A549 (cell line): ENCODE results near the gene THUMPD1. TPM values are rescaled to one million over a fixed set of nuclear protein-coding genes. Genes with fewer than 3 reads are reported as not detected.

Source experiments
- ATAC-seq, 2 experiments: fragments of 200-7000 bp in 1 of 2; fragments of >200 bp in 1 of 2; cut with Nextera tagmentation in 1 of 2; cut with Tn5 transposase in 1 of 2; 3 replicates each; pipeline versions ENCODE4 v1.8.0 to v1.9.1; 2018 to 2020; ENCODE audit warnings: mild to moderate bottlenecking in 1 of 2, moderate library complexity in 1 of 2
- CTCF ChIA-PET: fragments of 300-600 bp; sonication (Branson Sonifier 250); formaldehyde crosslinking; extraction: SDS; loops from one replicate; lab custom pipeline; 2021; ENCODE audit warnings: antibody characterized with exemption, inconsistent platforms; lab: Yijun Ruan, JAX
- POLR2A ChIA-PET: fragments of 350-600 bp; formaldehyde crosslinking; extraction: SDS; loops from one replicate; lab custom pipeline; 2021; ENCODE audit warnings: antibody characterized with exemption, inconsistent platforms; lab: Yijun Ruan, JAX
- DNase-seq, 2 experiments: peaks; one replicate each; pipeline versions ENCODE4 v3.0.0 to v3.0.0-alpha.2; 2011 to 2016; ENCODE audit warnings: low read depth in 1 of 2, low spot score in 1 of 2
- FAIRE-seq: peaks from 2 replicates; lab custom pipeline; 2011; peaks lifted over from hg19 to GRCh38; lab: Jason Lieb, UNC
- H3K27ac ChIP-seq, 2 experiments: fragments of >200 bp; sonication (Bioruptor Twin); formaldehyde crosslinking; 3 replicates each; pipeline ENCODE4 v1.5.1; 2016 to 2017
- H3K4me1 ChIP-seq: fragments of >200 bp; sonication (Bioruptor Twin); formaldehyde crosslinking; 3 replicates; pipeline ENCODE4 v1.6.1; 2016
- H3K4me2 ChIP-seq: fragments of >200 bp; sonication (Bioruptor Twin); formaldehyde crosslinking; 3 replicates; pipeline ENCODE4 v1.6.1; 2016
- H3K4me3 ChIP-seq: fragments of >200 bp; sonication (Bioruptor Twin); formaldehyde crosslinking; 3 replicates; pipeline ENCODE4 v1.5.1; 2016
- H3K9me3 ChIP-seq: fragments of >200 bp; sonication (Bioruptor Twin); formaldehyde crosslinking; 3 replicates; pipeline ENCODE4 v1.6.1; 2016
- BCL3 ChIP-seq: fragments of >200 bp; sonication (Bioruptor Twin); formaldehyde crosslinking; IDR thresholded peaks from 3 replicates; pipeline ENCODE4 v1.6.1; 2016
- CHD2 ChIP-seq: fragments of 150-350 bp; IDR thresholded peaks from 2 replicates; pipeline ENCODE4 v1.6.1; 2014; ENCODE audit warnings: low read length; ENCODE audit not compliant: partially characterized antibody
- CHD4 ChIP-seq: fragments of 200-600 bp; sonication (generic); IDR thresholded peaks from 2 replicates; pipeline ENCODE4 v1.6.1; 2016; ENCODE audit warnings: antibody characterized with exemption, mild to moderate bottlenecking, borderline replicate concordance
- EHMT2 ChIP-seq: fragments of 200-600 bp; sonication (generic); IDR thresholded peaks from 2 replicates; pipeline ENCODE4 v1.6.1; 2016; ENCODE audit warnings: antibody characterized with exemption, low read depth, mild to moderate bottlenecking, moderate library complexity
- GATA3 ChIP-seq: IDR thresholded peaks from 2 replicates; pipeline ENCODE4 v1.6.1; 2012; ENCODE audit warnings: borderline replicate concordance
- HDAC2 ChIP-seq: fragments of 200-600 bp; sonication (generic); IDR thresholded peaks from 2 replicates; pipeline ENCODE4 v1.6.1; 2016
- HOXA7 ChIP-seq: fragments of 250-450 bp; sonication (Bioruptor Pico); IDR thresholded peaks from 2 replicates; pipeline ENCODE4 v1.5.0; 2020; ENCODE audit warnings: mild to moderate bottlenecking, moderate library complexity
- JUN ChIP-seq, 2 experiments: fragments of >200 bp; sonication (Bioruptor Twin); formaldehyde crosslinking; IDR thresholded peaks; 2 replicates in 1 of 2; 3 replicates in 1 of 2; pipeline ENCODE4 v1.6.1; 2016 to 2017
- JUNB ChIP-seq: fragments of >200 bp; sonication (Bioruptor Twin); formaldehyde crosslinking; IDR thresholded peaks from 2 replicates; pipeline ENCODE4 v1.6.1; 2016
- KDM1A ChIP-seq: fragments of 200-600 bp; sonication (generic); IDR thresholded peaks from 2 replicates; pipeline ENCODE4 v1.6.1; 2016; ENCODE audit warnings: low read depth, mild to moderate bottlenecking
- MYC ChIP-seq: IDR thresholded peaks from 2 replicates; pipeline ENCODE4 v1.6.1; 2012; ENCODE audit warnings: mild to moderate bottlenecking, inconsistent platforms, low read length, improper control_type of control experiment, borderline replicate concordance
- NFE2L2 ChIP-seq: fragments of 150-350 bp; conservative IDR thresholded peaks from 2 replicates; pipeline ENCODE4 v1.6.1; 2014; ENCODE audit warnings: low read length
- NR3C1 ChIP-seq: fragments of >200 bp; sonication (Bioruptor Twin); formaldehyde crosslinking; IDR thresholded peaks from 3 replicates; pipeline ENCODE4 v1.6.1; 2017
- RAD21 ChIP-seq, 2 experiments: fragments of >200 bp in 1 of 2; sonication (Bioruptor Twin) in 1 of 2; formaldehyde crosslinking in 1 of 2; IDR thresholded peaks in 1 of 2; conservative IDR thresholded peaks in 1 of 2; 2 replicates in 1 of 2; 3 replicates in 1 of 2; pipeline ENCODE4 v1.6.1; 2012 to 2018; ENCODE audit warnings: inconsistent platforms in 1 of 2
- RARB ChIP-seq: fragments of 250-450 bp; sonication (Bioruptor Pico); IDR thresholded peaks from 2 replicates; pipeline ENCODE4 v1.8.0; 2021; ENCODE audit warnings: mild to moderate bottlenecking, moderate library complexity
- RFX5 ChIP-seq: fragments of 450-650 bp; IDR thresholded peaks from 2 replicates; pipeline ENCODE4 v1.7.1; 2014; ENCODE audit warnings: antibody characterized with exemption, mild to moderate bottlenecking, moderate library complexity
- RNF2 ChIP-seq: fragments of 200-600 bp; sonication (generic); IDR thresholded peaks from 2 replicates; pipeline ENCODE4 v1.6.1; 2016; ENCODE audit warnings: low read depth, mild to moderate bottlenecking, antibody characterized with exemption, moderate library complexity, borderline replicate concordance
- SMC3 ChIP-seq: fragments of >200 bp; sonication (Bioruptor Twin); formaldehyde crosslinking; IDR thresholded peaks from 3 replicates; pipeline ENCODE4 v1.6.1; 2018; ENCODE audit warnings: inconsistent platforms
- SREBF2 ChIP-seq: fragments of 450-650 bp; IDR thresholded peaks from 2 replicates; pipeline ENCODE4 v1.6.1; 2014; ENCODE audit warnings: mild to moderate bottlenecking, moderate library complexity
- ZSCAN20 ChIP-seq: fragments of 250-450 bp; sonication (Bioruptor Pico); IDR thresholded peaks from 2 replicates; pipeline ENCODE4 v1.8.0; 2022; ENCODE audit warnings: mild to moderate bottlenecking, moderate library complexity
- WGBS: methylation state at CpG from one replicate; pipeline ENCODE4 v1.1.6; 2017; ENCODE audit errors: missing lambda C conversion rate; 5-methylcytosine and 5-hydroxymethylcytosine counted together
- polyA plus RNA-seq, 4 experiments: library from polyadenylated mRNA; depleted of rRNA in 3 of 4; stranded (reverse); fragments of >200 nt; fragmentation: RNase III in 1 of 4; extraction: RNeasy Plus Mini Kit Qiagen cat#74134 plus additional on column Dnase treatment in 1 of 4; gene quantifications; 2 replicates in 3 of 4; 3 replicates in 1 of 4; pipeline ENCODE4 v1.2.3, GENCODE V29; 2011 to 2017
- TF ChIP-seq, protein P1 (sequence below): fragments of >200 bp; sonication (Bioruptor Twin); formaldehyde crosslinking; IDR thresholded peaks from 3 replicates; pipeline ENCODE4 v1.5.1; 2016
- TF ChIP-seq, protein P2 (sequence below): fragments of 200-600 bp; sonication (generic); IDR thresholded peaks from 2 replicates; pipeline ENCODE4 v1.6.1; 2016; ENCODE audit warnings: antibody characterized with exemption, mild to moderate bottlenecking, moderate library complexity
- TF ChIP-seq, protein P3 (sequence below): fragments of 450-650 bp; IDR thresholded peaks from 2 replicates; pipeline ENCODE4 v1.6.1; 2014; ENCODE audit warnings: antibody characterized with exemption
- TF ChIP-seq, protein P4 (sequence below): fragments of 250-450 bp; sonication (Bioruptor Pico); IDR thresholded peaks from 2 replicates; pipeline ENCODE4 v1.5.0; 2021; ENCODE audit warnings: mild to moderate bottlenecking, moderate library complexity, borderline replicate concordance
- TF ChIP-seq, protein P5 (sequence below): fragments of 150-350 bp; IDR thresholded peaks from 2 replicates; pipeline ENCODE4 v1.6.1; 2014; ENCODE audit warnings: low read depth, mild to moderate bottlenecking, low read length

THUMPD1 gene
- polyA plus RNA-seq, 2 of the 4 experiments (the other 2 are of a cell fraction): 27.8 to 47.7 TPM

- no peak for TF ChIP-seq CHD4
Observed at GRCh38 chr16:20781697-20782096, 40.1 kb upstream of the THUMPD1 start (continued).

DNA sequence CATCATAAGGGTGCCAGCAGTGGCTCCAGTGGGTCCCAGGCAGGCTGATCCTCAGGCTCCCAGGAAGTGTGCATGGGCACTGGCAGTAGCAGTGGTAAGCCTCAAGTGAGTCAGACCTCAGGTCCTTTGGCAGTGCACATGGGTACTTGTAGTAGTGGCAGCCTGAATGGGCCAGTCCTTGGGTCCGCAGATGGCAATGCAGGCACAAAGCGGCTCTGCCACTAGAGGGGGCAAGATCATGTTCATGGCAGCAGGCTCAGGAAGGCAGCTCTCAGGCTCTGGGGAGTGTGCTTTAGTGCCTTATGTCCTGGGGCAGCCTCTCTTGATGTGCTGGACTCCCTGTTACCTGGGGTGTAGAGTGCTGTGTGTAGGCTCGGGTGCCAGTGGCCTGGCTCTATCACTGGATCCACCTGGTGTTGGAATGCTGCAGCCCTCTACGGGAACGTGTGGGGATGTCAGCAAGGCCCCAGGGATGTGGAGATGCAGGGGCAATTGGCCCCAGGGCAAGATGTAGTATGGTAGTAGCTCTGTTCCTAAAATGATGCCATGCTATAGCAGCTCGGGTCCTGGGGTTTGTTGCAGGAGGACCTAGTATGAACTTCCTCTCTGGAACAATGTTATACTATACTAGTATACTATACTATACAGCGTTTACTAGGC is 33.2 kb upstream of the THUMPD1 start:
- Histone ChIP-seq H3K4me2 (no peak overlapping the region), H3K9me3 (peaks cover 7% of the 10 kb centered on the region; the same call in 1 of the 3 replicates), H3K4me1 (no peaks in the 10 kb centered on the region), H3K4me3 (no peak overlapping the region), H3K27ac (no peak overlapping the region)
- DNase-seq (peak; percentile 64 to 77), FAIRE-seq (no peak), ATAC-seq (peak; percentile 98 to 100)
- ChIA-PET CTCF (interaction anchor here (0.7 to 3.4 kb wide), 10 partner anchors 9 to 1547 kb away, joined by 3 to 12 read pairs (median 3); no protein-coding TSS in a partner anchor), POLR2A (no interaction called here)
- 73% methylated on average over 5 of the region's 7 CpGs for WGBS
- TF ChIP-seq SREBF2: no peak
- TF ChIP-seq RAD21 (conservative IDR thresholded peaks at IDR 0.05 in 1 of 2, IDR thresholded peaks at IDR 0.05 in 1 of 2): peak; percentile 44 to 45
- TF ChIP-seq NFE2L2: no peak
- TF ChIP-seq SMC3: peak; percentile 38; the same call in 1 of the 3 replicates
- TF ChIP-seq JUNB: no peak
- no peak for TF ChIP-seq CHD2
- TF ChIP-seq, protein P1, sequence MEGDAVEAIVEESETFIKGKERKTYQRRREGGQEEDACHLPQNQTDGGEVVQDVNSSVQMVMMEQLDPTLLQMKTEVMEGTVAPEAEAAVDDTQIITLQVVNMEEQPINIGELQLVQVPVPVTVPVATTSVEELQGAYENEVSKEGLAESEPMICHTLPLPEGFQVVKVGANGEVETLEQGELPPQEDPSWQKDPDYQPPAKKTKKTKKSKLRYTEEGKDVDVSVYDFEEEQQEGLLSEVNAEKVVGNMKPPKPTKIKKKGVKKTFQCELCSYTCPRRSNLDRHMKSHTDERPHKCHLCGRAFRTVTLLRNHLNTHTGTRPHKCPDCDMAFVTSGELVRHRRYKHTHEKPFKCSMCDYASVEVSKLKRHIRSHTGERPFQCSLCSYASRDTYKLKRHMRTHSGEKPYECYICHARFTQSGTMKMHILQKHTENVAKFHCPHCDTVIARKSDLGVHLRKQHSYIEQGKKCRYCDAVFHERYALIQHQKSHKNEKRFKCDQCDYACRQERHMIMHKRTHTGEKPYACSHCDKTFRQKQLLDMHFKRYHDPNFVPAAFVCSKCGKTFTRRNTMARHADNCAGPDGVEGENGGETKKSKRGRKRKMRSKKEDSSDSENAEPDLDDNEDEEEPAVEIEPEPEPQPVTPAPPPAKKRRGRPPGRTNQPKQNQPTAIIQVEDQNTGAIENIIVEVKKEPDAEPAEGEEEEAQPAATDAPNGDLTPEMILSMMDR: peak; percentile 58
- TF ChIP-seq RARB (CRISPR knock-in tag): no peak
- TF ChIP-seq, protein P2, sequence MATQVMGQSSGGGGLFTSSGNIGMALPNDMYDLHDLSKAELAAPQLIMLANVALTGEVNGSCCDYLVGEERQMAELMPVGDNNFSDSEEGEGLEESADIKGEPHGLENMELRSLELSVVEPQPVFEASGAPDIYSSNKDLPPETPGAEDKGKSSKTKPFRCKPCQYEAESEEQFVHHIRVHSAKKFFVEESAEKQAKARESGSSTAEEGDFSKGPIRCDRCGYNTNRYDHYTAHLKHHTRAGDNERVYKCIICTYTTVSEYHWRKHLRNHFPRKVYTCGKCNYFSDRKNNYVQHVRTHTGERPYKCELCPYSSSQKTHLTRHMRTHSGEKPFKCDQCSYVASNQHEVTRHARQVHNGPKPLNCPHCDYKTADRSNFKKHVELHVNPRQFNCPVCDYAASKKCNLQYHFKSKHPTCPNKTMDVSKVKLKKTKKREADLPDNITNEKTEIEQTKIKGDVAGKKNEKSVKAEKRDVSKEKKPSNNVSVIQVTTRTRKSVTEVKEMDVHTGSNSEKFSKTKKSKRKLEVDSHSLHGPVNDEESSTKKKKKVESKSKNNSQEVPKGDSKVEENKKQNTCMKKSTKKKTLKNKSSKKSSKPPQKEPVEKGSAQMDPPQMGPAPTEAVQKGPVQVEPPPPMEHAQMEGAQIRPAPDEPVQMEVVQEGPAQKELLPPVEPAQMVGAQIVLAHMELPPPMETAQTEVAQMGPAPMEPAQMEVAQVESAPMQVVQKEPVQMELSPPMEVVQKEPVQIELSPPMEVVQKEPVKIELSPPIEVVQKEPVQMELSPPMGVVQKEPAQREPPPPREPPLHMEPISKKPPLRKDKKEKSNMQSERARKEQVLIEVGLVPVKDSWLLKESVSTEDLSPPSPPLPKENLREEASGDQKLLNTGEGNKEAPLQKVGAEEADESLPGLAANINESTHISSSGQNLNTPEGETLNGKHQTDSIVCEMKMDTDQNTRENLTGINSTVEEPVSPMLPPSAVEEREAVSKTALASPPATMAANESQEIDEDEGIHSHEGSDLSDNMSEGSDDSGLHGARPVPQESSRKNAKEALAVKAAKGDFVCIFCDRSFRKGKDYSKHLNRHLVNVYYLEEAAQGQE: no peak
- no peak for TF ChIP-seq BCL3
- TF ChIP-seq, protein P3, sequence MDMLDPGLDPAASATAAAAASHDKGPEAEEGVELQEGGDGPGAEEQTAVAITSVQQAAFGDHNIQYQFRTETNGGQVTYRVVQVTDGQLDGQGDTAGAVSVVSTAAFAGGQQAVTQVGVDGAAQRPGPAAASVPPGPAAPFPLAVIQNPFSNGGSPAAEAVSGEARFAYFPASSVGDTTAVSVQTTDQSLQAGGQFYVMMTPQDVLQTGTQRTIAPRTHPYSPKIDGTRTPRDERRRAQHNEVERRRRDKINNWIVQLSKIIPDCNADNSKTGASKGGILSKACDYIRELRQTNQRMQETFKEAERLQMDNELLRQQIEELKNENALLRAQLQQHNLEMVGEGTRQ: no peak
- no peak for TF ChIP-seq JUN (IDR thresholded peaks at IDR 0.05)
- TF ChIP-seq MYC: no peak
- TF ChIP-seq, protein P4, sequence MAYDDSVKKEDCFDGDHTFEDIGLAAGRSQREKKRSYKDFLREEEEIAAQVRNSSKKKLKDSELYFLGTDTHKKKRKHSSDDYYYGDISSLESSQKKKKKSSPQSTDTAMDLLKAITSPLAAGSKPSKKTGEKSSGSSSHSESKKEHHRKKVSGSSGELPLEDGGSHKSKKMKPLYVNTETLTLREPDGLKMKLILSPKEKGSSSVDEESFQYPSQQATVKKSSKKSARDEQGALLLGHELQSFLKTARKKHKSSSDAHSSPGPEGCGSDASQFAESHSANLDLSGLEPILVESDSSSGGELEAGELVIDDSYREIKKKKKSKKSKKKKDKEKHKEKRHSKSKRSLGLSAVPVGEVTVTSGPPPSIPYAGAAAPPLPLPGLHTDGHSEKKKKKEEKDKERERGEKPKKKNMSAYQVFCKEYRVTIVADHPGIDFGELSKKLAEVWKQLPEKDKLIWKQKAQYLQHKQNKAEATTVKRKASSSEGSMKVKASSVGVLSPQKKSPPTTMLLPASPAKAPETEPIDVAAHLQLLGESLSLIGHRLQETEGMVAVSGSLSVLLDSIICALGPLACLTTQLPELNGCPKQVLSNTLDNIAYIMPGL (CRISPR knock-in tag): no peak
- no peak for TF ChIP-seq HDAC2
- TF ChIP-seq RFX5: no peak
- no peak for TF ChIP-seq NR3C1
- no peak for TF ChIP-seq ZSCAN20 (CRISPR knock-in tag)
- no peak for TF ChIP-seq RNF2
- TF ChIP-seq EHMT2: no peak
- TF ChIP-seq KDM1A: no peak
- TF ChIP-seq GATA3: no peak
- TF ChIP-seq, protein P5, sequence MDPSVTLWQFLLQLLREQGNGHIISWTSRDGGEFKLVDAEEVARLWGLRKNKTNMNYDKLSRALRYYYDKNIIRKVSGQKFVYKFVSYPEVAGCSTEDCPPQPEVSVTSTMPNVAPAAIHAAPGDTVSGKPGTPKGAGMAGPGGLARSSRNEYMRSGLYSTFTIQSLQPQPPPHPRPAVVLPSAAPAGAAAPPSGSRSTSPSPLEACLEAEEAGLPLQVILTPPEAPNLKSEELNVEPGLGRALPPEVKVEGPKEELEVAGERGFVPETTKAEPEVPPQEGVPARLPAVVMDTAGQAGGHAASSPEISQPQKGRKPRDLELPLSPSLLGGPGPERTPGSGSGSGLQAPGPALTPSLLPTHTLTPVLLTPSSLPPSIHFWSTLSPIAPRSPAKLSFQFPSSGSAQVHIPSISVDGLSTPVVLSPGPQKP: no peak
- no peak for TF ChIP-seq HOXA7 (CRISPR knock-in tag)
